ACC112 (cell line): Measurements from ENCODE around the gene LY6G6D.

Source experiments
- H2AFZ ChIP-seq: fragments of 200-600 bp; sonication (generic); one replicate; pipeline ENCODE4 v1.6.0; 2017; ENCODE audit warnings: antibody characterized with exemption, low read length; ENCODE audit not compliant: unreplicated experiment
- H3K27ac ChIP-seq: fragments of 200-600 bp; sonication (generic); 2 replicates; pipeline ENCODE4 v1.5.1; 2014; ENCODE audit warnings: low read depth, mild to moderate bottlenecking, antibody characterized with exemption, low read length, moderate library complexity
- H3K27me3 ChIP-seq: fragments of 200-600 bp; sonication (generic); 2 replicates; pipeline ENCODE4 v1.6.1; 2014; ENCODE audit warnings: mild to moderate bottlenecking, antibody characterized with exemption, low read length, moderate library complexity, mixed read lengths; ENCODE audit not compliant: insufficient read depth
- H3K36me3 ChIP-seq: fragments of 200-600 bp; sonication (generic); 2 replicates; pipeline ENCODE4 v1.6.1; 2016; ENCODE audit warnings: mild to moderate bottlenecking, antibody characterized with exemption, low read length, moderate library complexity, mixed read lengths; ENCODE audit not compliant: insufficient read depth
- H3K4me1 ChIP-seq: fragments of 200-600 bp; sonication (generic); one replicate; pipeline ENCODE4 v1.6.1; 2016; ENCODE audit warnings: low read length, mixed read lengths; ENCODE audit not compliant: insufficient read depth, unreplicated experiment, control insufficient read depth
- H3K4me3 ChIP-seq: fragments of 200-600 bp; sonication (generic); 2 replicates; pipeline ENCODE4 v1.5.1; 2014; ENCODE audit warnings: mild to moderate bottlenecking, low read depth, low read length
- H3K79me2 ChIP-seq: fragments of 200-600 bp; sonication (generic); one replicate; pipeline ENCODE4 v1.6.0; 2016; ENCODE audit warnings: low read length; ENCODE audit not compliant: control insufficient read depth, unreplicated experiment, insufficient read depth

The LY6G6D gene

GRCh38 chr6:31752739-31753319 is 37.7 kb downstream of the LY6G6D start:
- Histone ChIP-seq H3K4me3 (no peak overlapping the region), H3K27ac (peak overlapping the region; percentile 69), H3K27me3 (no peaks in the 10 kb centered on the region)

DNA sequence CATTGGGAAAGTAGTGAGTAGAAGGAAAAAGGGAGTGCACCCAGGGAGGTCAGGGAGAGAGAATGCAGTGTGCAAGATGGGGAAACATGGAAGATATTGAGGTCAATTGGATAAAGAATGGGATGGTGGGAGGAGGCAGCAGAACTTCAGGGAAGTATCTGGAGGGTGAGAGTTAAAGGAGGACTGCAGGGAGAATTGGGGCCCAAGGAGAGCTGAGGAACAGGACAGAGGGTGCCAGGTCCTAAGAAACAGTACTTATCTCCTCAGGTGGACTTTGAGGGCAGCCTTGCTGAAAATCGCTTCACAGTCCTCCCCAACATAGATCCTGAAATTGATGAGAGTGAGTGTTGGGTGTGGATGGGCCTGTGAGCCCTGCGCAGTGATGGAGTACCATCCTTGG is 43.1 kb downstream of the LY6G6D start:
- Histone ChIP-seq H3K4me3 (no peak overlapping the region), H3K27me3 (no peaks in the 10 kb centered on the region), H3K79me2 (no peaks in the 10 kb centered on the region), H3K27ac (no peak overlapping the region), H3K36me3 (no peaks in the 10 kb centered on the region), H2AFZ (no peak overlapping the region), H3K4me1 (peaks cover 6% of the 10 kb centered on the region)

More at GRCh38 chr6:31752739-31753319, 37.7 kb downstream of the LY6G6D start:
- H2AFZ ChIP-seq: no peak overlapping the region
- H3K4me1 ChIP-seq: peaks cover 11% of the 10 kb centered on the region
- H3K36me3 ChIP-seq: peaks cover 6% of the 10 kb centered on the region; the same call in 1 of the 2 replicates
- no peaks in the 10 kb centered on the region for H3K79me2 ChIP-seq

- no peaks in the 10 kb centered on the region for H3K36me3 ChIP-seq
- peaks cover 6% of the 10 kb centered on the region for H3K4me1 ChIP-seq
- H3K4me3 ChIP-seq: no peak overlapping the region
- no peaks in the 10 kb centered on the region for H3K27me3 ChIP-seq
- H3K27ac ChIP-seq: no peak overlapping the region
- no peaks in the 10 kb centered on the region for H3K79me2 ChIP-seq
- no peak overlapping the region for H2AFZ ChIP-seq
Measured at GRCh38 chr6:31760790-31761189, 45.6 kb downstream of the LY6G6D start.

GRCh38 chr6:31761343-31761742 is 46.2 kb downstream of the LY6G6D start:
- no peak overlapping the region for H2AFZ ChIP-seq
- no peaks in the 10 kb centered on the region for H3K79me2 ChIP-seq
- no peaks in the 10 kb centered on the region for H3K27me3 ChIP-seq
- H3K4me1 ChIP-seq: peaks cover 6% of the 10 kb centered on the region
- no peak overlapping the region for H3K27ac ChIP-seq
- H3K36me3 ChIP-seq: no peaks in the 10 kb centered on the region
- H3K4me3 ChIP-seq: no peak overlapping the region

DNA sequence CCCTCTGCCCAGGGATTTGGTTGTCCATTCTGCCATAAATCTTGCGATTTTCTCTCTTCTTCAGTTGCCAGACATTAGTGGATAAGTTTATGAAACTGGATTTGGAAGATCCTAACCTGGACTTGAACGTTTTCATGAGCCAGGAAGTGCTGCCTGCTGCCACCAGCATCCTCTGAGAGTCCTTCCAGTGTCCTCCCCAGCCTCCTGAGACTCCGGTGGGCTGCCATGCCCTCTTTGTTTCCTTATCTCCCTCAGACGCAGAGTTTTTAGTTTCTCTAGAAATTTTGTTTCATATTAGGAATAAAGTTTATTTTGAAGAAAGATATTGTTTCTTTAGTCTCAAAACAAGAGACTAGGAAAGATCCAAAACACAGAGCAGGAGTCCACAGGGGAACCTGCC is 47.2 kb downstream of the LY6G6D start, which contains the start of gene SAPCD1:
Gene SAPCD1 (plus strand): TSS at position 301 of the 400 bp plus-strand sequence. CDS start 399 bp downstream, outside the sequence.
- no peaks in the 10 kb centered on the region for H3K27me3 ChIP-seq
- H3K79me2 ChIP-seq: no peaks in the 10 kb centered on the region
- peaks cover 6% of the 10 kb centered on the region for H3K4me1 ChIP-seq
- H3K27ac ChIP-seq: no peak within 1 kb of the TSS
- no peak within 1 kb of the TSS for H2AFZ ChIP-seq
- H3K36me3 ChIP-seq: no peaks in the 10 kb centered on the region
- no peak within 1 kb of the TSS for H3K4me3 ChIP-seq

GRCh38 chr6:31762878-31763618 is 47.9 kb downstream of the LY6G6D start:
- H3K4me1 ChIP-seq: peaks cover 6% of the 10 kb centered on the region
- no peaks in the 10 kb centered on the region for H3K27me3 ChIP-seq
- H3K27ac ChIP-seq: no peak overlapping the region
- H3K36me3 ChIP-seq: no peaks in the 10 kb centered on the region
- no peak overlapping the region for H2AFZ ChIP-seq
- H3K4me3 ChIP-seq: no peak overlapping the region
- no peaks in the 10 kb centered on the region for H3K79me2 ChIP-seq

GRCh38 chr6:31763619-31763940 is 48.4 kb downstream of the LY6G6D start:
- Histone ChIP-seq H3K4me3 (no peak overlapping the region), H2AFZ (no peak overlapping the region), H3K27ac (no peak overlapping the region), H3K79me2 (no peaks in the 10 kb centered on the region), H3K27me3 (no peaks in the 10 kb centered on the region), H3K36me3 (no peaks in the 10 kb centered on the region), H3K4me1 (peaks cover 6% of the 10 kb centered on the region)

DNA sequence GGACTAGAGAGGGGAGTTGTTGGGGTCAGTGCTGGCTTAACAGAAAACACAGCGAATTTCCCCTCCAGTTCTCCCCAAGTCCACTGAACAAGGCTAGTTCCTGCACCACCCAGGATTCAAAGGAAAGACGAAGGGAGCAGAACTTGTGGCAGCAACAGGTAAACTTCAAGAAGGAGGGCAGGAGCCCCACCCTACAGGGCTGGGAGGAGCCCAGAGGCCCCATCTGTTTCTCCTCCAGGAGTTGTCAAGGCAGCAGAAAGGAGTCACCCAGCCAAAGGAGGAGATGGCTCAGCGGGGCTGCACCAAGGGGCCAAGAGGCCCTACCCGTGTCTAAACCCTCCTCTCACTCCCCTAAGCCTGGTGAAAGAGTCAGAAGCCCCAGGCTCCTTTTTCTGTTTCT is 49.0 kb downstream of the LY6G6D start:
- Histone ChIP-seq H3K27me3 (no peaks in the 10 kb centered on the region), H3K36me3 (no peaks in the 10 kb centered on the region), H2AFZ (no peak overlapping the region), H3K4me1 (peaks cover 6% of the 10 kb centered on the region), H3K4me3 (no peak overlapping the region), H3K27ac (no peak overlapping the region), H3K79me2 (no peaks in the 10 kb centered on the region)

DNA sequence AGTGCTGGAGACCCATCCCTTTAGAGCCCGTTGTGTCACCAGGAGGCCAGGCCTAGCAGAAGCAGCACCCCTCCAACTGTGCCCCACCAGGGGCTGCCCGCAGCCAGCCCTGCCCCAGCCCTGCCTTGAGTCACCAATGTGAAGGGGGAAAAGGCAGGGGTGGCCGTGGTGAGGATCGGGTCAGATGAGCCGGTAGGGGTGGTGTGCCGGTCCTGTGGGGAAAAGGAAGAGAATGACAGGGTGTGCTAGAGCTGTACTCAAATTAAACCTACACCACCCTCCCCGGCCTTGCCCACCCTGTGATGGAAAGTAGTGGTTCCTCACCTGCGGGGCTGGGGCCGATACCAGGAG is 50.4 kb downstream of the LY6G6D start:
- no peak overlapping the region for H3K27ac ChIP-seq
- no peaks in the 10 kb centered on the region for H3K79me2 ChIP-seq
- no peaks in the 10 kb centered on the region for H3K36me3 ChIP-seq
- peaks cover 6% of the 10 kb centered on the region for H3K4me1 ChIP-seq
- H2AFZ ChIP-seq: no peak overlapping the region
- no peak overlapping the region for H3K4me3 ChIP-seq
- H3K27me3 ChIP-seq: no peaks in the 10 kb centered on the region

DNA sequence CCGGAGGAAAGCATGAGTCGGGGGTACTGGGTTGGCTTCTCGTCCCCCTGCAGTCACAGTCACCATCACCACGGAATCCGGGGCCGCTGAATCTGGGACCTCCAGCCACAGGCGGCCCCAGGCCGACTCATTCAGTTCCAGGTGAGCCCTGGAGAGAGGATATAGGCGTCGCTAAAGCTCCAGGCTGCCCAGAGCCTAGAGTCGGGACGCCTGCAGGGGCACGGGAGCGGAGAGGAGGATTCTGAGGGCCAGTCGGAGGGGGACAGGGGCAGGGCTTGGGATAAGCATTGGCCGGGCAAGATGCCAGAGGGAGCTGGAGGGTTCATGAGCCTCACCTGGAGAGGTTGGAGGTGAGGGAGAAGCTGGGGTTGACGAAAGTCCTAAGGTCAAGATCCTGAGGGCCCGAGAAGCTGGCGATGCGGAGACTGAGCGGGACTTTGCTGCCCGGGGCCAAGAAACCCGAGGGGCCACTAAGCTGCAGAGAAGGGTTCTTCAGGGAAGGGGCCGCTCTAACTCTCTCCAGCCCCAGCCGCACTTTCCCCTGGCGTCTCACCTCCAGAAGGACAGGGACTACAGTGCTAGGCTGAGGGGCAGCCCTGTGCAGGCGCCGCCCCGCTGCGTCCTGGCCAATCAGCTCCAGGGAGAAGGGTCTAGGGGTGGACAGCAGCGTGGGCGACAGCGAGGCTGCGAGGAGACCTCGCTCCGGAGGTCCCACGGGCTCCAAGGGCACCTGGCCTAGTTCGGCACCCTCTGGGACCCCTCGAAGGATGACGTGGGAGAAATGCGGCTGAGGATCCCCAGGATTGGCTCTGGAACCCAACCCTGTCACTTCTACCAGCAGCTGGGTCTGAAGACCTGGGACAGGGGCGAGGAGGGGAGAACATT is 51.0 kb downstream of the LY6G6D start:
- Histone ChIP-seq H2AFZ (peak overlapping the region; percentile 19), H3K27ac (no peak overlapping the region), H3K4me1 (peaks cover 6% of the 10 kb centered on the region), H3K27me3 (no peaks in the 10 kb centered on the region), H3K79me2 (no peaks in the 10 kb centered on the region), H3K36me3 (no peaks in the 10 kb centered on the region), H3K4me3 (peak overlapping the region; percentile 34; the same call in 1 of the 2 replicates)
